HL-60 (cell line): ENCODE measurements around the gene PHLPP1.

Experiments
- GABPA ChIP-seq: IDR thresholded peaks from 2 replicates; pipeline ENCODE4 v1.6.1; 2012; ENCODE audit warnings: low read depth
- POLR2AphosphoS5 ChIP-seq: IDR thresholded peaks from 2 replicates; pipeline ENCODE4 v1.6.1; 2012; ENCODE audit warnings: low read depth
- SPI1 ChIP-seq: IDR thresholded peaks from 2 replicates; pipeline ENCODE4 v1.6.1; 2012; ENCODE audit warnings: low read depth, mild to moderate bottlenecking, borderline replicate concordance
- TF ChIP-seq, protein P1 (sequence below): IDR thresholded peaks from one replicate; pipeline ENCODE4 v1.5.1; 2011; ENCODE audit warnings: low read length, control low read depth, inconsistent platforms; ENCODE audit not compliant: insufficient read depth
- TF ChIP-seq, protein P2 (sequence below): IDR thresholded peaks from 2 replicates; pipeline ENCODE4 v1.6.1; 2012; ENCODE audit warnings: low read depth; ENCODE audit not compliant: insufficient replicate concordance

DNA sequence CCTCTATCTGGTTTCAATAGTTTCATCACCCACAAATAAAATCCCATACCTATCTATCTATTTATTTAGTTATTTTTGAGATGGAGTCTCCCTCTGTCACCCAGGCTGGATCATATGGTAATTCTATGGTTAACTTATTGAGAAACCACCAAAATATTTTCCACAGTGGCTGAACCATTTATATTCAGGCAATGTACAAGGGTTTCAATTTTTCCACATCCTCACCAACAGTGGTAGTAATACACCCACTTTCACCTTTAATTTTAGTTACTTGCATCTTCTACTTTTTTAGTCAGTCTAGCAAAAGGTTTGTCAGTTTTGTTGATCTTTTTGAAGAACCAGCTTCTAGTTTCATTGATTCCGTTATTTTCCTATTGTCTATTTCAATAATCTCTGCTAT lies 46.1 kb upstream of the PHLPP1 start:
- TF ChIP-seq, protein P1, sequence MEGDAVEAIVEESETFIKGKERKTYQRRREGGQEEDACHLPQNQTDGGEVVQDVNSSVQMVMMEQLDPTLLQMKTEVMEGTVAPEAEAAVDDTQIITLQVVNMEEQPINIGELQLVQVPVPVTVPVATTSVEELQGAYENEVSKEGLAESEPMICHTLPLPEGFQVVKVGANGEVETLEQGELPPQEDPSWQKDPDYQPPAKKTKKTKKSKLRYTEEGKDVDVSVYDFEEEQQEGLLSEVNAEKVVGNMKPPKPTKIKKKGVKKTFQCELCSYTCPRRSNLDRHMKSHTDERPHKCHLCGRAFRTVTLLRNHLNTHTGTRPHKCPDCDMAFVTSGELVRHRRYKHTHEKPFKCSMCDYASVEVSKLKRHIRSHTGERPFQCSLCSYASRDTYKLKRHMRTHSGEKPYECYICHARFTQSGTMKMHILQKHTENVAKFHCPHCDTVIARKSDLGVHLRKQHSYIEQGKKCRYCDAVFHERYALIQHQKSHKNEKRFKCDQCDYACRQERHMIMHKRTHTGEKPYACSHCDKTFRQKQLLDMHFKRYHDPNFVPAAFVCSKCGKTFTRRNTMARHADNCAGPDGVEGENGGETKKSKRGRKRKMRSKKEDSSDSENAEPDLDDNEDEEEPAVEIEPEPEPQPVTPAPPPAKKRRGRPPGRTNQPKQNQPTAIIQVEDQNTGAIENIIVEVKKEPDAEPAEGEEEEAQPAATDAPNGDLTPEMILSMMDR, result no peak
- no peak for TF ChIP-seq GABPA
- no peak for TF ChIP-seq POLR2AphosphoS5
- TF ChIP-seq, protein P2, sequence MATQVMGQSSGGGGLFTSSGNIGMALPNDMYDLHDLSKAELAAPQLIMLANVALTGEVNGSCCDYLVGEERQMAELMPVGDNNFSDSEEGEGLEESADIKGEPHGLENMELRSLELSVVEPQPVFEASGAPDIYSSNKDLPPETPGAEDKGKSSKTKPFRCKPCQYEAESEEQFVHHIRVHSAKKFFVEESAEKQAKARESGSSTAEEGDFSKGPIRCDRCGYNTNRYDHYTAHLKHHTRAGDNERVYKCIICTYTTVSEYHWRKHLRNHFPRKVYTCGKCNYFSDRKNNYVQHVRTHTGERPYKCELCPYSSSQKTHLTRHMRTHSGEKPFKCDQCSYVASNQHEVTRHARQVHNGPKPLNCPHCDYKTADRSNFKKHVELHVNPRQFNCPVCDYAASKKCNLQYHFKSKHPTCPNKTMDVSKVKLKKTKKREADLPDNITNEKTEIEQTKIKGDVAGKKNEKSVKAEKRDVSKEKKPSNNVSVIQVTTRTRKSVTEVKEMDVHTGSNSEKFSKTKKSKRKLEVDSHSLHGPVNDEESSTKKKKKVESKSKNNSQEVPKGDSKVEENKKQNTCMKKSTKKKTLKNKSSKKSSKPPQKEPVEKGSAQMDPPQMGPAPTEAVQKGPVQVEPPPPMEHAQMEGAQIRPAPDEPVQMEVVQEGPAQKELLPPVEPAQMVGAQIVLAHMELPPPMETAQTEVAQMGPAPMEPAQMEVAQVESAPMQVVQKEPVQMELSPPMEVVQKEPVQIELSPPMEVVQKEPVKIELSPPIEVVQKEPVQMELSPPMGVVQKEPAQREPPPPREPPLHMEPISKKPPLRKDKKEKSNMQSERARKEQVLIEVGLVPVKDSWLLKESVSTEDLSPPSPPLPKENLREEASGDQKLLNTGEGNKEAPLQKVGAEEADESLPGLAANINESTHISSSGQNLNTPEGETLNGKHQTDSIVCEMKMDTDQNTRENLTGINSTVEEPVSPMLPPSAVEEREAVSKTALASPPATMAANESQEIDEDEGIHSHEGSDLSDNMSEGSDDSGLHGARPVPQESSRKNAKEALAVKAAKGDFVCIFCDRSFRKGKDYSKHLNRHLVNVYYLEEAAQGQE, result no peak
- TF ChIP-seq SPI1, result no peak
